ENCODE results near the gene SUMO3.

GRCh38 chr21:44800971-44801467, 16.8 kb downstream of the SUMO3 start:
- peak; percentile 49 for TF ChIP-seq CTCF (IDR thresholded peaks at IDR 0.05; ENCODE audit: low read depth, low read length)
- TF ChIP-seq EZH2phosphoT487 (IDR thresholded peaks at IDR 0.05; ENCODE audit: low read depth), result no peak

Data from OCI-LY3 (cell line).